Endothelial cell of umbilical vein (primary cell): ENCODE data around the gene SGPP1. TPM values are rescaled to one million over a fixed set of nuclear protein-coding genes. Genes with fewer than 3 reads are reported as not detected.
A peak's percentile ranks its signal among the peaks of the same experiment; 100 is the strongest.

ENCODE experiments used
- BruUV-seq: library from RNA; stranded (reverse); fragments of 400-500 nt; replicated peaks from 2 replicates; lab custom pipeline; 2021; lab: Mats Ljungman, UMichigan
- CTCF ChIA-PET: fragments of 300-600, 350-600 bp; sonication (Branson Sonifier 250); formaldehyde crosslinking; loops from one replicate; lab custom pipeline; 2021; ENCODE audit warnings: antibody characterized with exemption, inconsistent platforms; lab: Charles Lee
- POLR2A ChIA-PET: fragments of 300-600, 350-600 bp; sonication (Branson Sonifier 250); formaldehyde crosslinking; loops from one replicate; lab custom pipeline; 2021; ENCODE audit warnings: antibody characterized with exemption, inconsistent platforms; lab: Charles Lee
- DNase-seq: peaks from one replicate; pipeline ENCODE4 v3.0.0-alpha.2; 2011; ENCODE audit warnings: low read depth, low spot score
- FAIRE-seq: peaks from 2 replicates; lab custom pipeline; 2011; peaks lifted over from hg19 to GRCh38; lab: Jason Lieb, UNC
- H2AFZ ChIP-seq: 2 replicates; pipeline ENCODE4 v1.6.0; 2012; ENCODE audit warnings: low read depth, low read length, control low read depth, inconsistent platforms
- H3K27ac ChIP-seq: 2 replicates; pipeline ENCODE4 v1.5.1; 2011; ENCODE audit warnings: low read depth, mild to moderate bottlenecking, control low read depth, low read length, moderate library complexity; ENCODE audit not compliant: insufficient read depth
- H3K27me3 ChIP-seq, 2 experiments: 2 replicates each; pipeline versions ENCODE4 v1.6.0 to v1.6.1; 2011; ENCODE audit warnings: low read length in 2 of 2, mixed read lengths in 1 of 2; ENCODE audit not compliant: control insufficient read depth in 2 of 2, insufficient read depth in 2 of 2
- H3K36me3 ChIP-seq, 2 experiments: 2 replicates in 1 of 2; 3 replicates in 1 of 2; pipeline ENCODE4 v1.5.1; 2011; ENCODE audit warnings: low read length in 2 of 2, mild to moderate bottlenecking in 1 of 2, moderate library complexity in 1 of 2; ENCODE audit not compliant: control insufficient read depth in 2 of 2, insufficient read depth in 2 of 2; ENCODE audit errors: extremely low read depth in 1 of 2
- H3K4me1 ChIP-seq: 3 replicates; pipeline ENCODE4 v1.5.1; 2011; ENCODE audit warnings: mild to moderate bottlenecking, low read length; ENCODE audit not compliant: control insufficient read depth, insufficient read depth; ENCODE audit errors: extremely low read depth
- H3K4me2 ChIP-seq: 2 replicates; pipeline ENCODE4 v1.6.1; 2011; ENCODE audit warnings: low read length, control low read depth, mixed read lengths; ENCODE audit not compliant: insufficient read depth
- H3K4me3 ChIP-seq, 3 experiments: fragments of 200-600 bp in 1 of 3; sonication (generic), shearing (Covaris generic) in 1 of 3; replicated peaks in 1 of 3; 2 replicates each; pipeline ENCODE4 v1.5.1; 2011 to 2016; ENCODE audit warnings: control low read depth in 3 of 3, low read length in 3 of 3, mild to moderate bottlenecking in 2 of 3, inconsistent platforms in 1 of 3, low read depth in 1 of 3, moderate library complexity in 1 of 3; ENCODE audit not compliant: insufficient read depth in 1 of 3
- H3K79me2 ChIP-seq: 2 replicates; pipeline ENCODE4 v1.6.0; 2012; ENCODE audit warnings: low read length, inconsistent platforms; ENCODE audit not compliant: control insufficient read depth, insufficient read depth
- H3K9ac ChIP-seq: replicated peaks from 2 replicates; pipeline ENCODE3; 2011; ENCODE audit warnings: low read length, control low read depth; ENCODE audit not compliant: insufficient read depth; ENCODE audit errors: extremely low read depth
- H3K9me1 ChIP-seq: replicated peaks from 3 replicates; pipeline ENCODE4 v1.6.0; 2011; ENCODE audit warnings: mild to moderate bottlenecking, low read length; ENCODE audit not compliant: control insufficient read depth, insufficient read depth; ENCODE audit errors: extremely low read depth
- H3K9me3 ChIP-seq: replicated peaks from 2 replicates; pipeline ENCODE4 v1.5.1; 2012; ENCODE audit warnings: low read length, inconsistent platforms; ENCODE audit not compliant: control insufficient read depth, insufficient read depth
- H4K20me1 ChIP-seq: replicated peaks from 2 replicates; pipeline ENCODE3; 2011; ENCODE audit warnings: mild to moderate bottlenecking, low read length; ENCODE audit not compliant: control insufficient read depth, insufficient read depth; ENCODE audit errors: extremely low read depth
- EZH2 ChIP-seq: IDR thresholded peaks from 2 replicates; pipeline ENCODE4 v1.6.1; 2012; ENCODE audit warnings: borderline replicate concordance, low read depth, mild to moderate bottlenecking, moderate library complexity, low read length, inconsistent platforms; ENCODE audit not compliant: severe bottlenecking
- GATA2 ChIP-seq: IDR thresholded peaks from 2 replicates; pipeline ENCODE4 v1.7.0; 2011; ENCODE audit warnings: low read depth, mild to moderate bottlenecking, moderate library complexity, mixed read lengths, low read length; ENCODE audit not compliant: insufficient read length, insufficient read depth
- MYC ChIP-seq: IDR thresholded peaks from one replicate; pipeline ENCODE4 v1.6.1; 2011; ENCODE audit warnings: mild to moderate bottlenecking, low read depth, low read length
- POLR2A ChIP-seq: IDR thresholded peaks from 2 replicates; pipeline ENCODE4 v1.6.1; 2012; ENCODE audit warnings: low read depth, mild to moderate bottlenecking, control low read depth, low read length
- POLR2AphosphoS5 ChIP-seq: IDR thresholded peaks from 2 replicates; pipeline ENCODE4 v1.6.1; 2012; ENCODE audit warnings: low read depth, mild to moderate bottlenecking, control low read depth, low read length, moderate library complexity; ENCODE audit not compliant: insufficient read depth
- dilution Hi-C: fragments of 300-500 bp; cut with MboI; formaldehyde crosslinking; loops from one replicate; pipeline ENCODE4 v1.15.0; 2019; ENCODE audit warnings: low sequenced_read_pairs; ENCODE audit not compliant: extremely low pct_ligation_motif_present
- intact Hi-C: fragments of 100-400 bp; cut with micrococcal nuclease; formaldehyde crosslinking; loops from one replicate; pipeline ENCODE4 v1.10.0; 2022
- polyA plus RNA-seq, 4 experiments: library from polyadenylated mRNA; depleted of rRNA in 3 of 4; stranded (reverse) in 3 of 4; unstranded in 1 of 4; fragments of >200 nt; gene quantifications; 2 replicates each; pipeline versions ENCODE4 v1.2.1 to v1.2.3, GENCODE V29; 2011 to 2012; ENCODE audit warnings: missing spikeins in 1 of 4
- total RNA-seq: library from RNA; stranded (reverse); gene quantifications from 2 replicates; pipeline ENCODE4 v1.2.3, GENCODE V29; 2021

The SGPP1 gene
- total and polyA plus RNA-seq, 2 donors (not counting 3 experiments of a cell fraction or from before 2014, with no cell fraction given) = 6.2 to 7.9 TPM

- CTCF ChIA-PET = no interaction called here
- FAIRE-seq (no peak), DNase-seq (no peak)
- POLR2A ChIA-PET = no interaction called here
- Histone ChIP-seq H3K79me2 (no peaks in the 10 kb centered on the region), H3K9me3 (no peaks in the 10 kb centered on the region), H3K27me3 (no peaks in the 10 kb centered on the region), H3K9ac (no peak overlapping the region), H2AFZ (no peak overlapping the region), H3K4me2 (no peak overlapping the region), H3K4me1 (no peaks in the 10 kb centered on the region), H3K9me1 (no peaks in the 10 kb centered on the region), H3K4me3 (no peak overlapping the region), H4K20me1 (no peaks in the 10 kb centered on the region), H3K36me3 (no peaks in the 10 kb centered on the region), H3K27ac (no peak overlapping the region)
- intact Hi-C loops = no loop called here
- dilution Hi-C loops = no loop called here
- TF ChIP-seq GATA2 (no peak), POLR2AphosphoS5 (no peak), POLR2A (no peak)
- BruUV-seq = no TSS peak
Measured at GRCh38 chr14:63764103-63764502, 36.2 kb upstream of the SGPP1 start.

- H3K4me2 ChIP-seq = no peak overlapping the region
- no TSS peak for BruUV-seq
- no peak overlapping the region for H3K4me3 ChIP-seq
- no peaks in the 10 kb centered on the region for H3K27me3 ChIP-seq
- no peaks in the 10 kb centered on the region for H3K79me2 ChIP-seq
- H3K27ac ChIP-seq = no peak overlapping the region
- no peaks in the 10 kb centered on the region for H3K9me3 ChIP-seq
- intact Hi-C loops (no loop called here), dilution Hi-C loops (no loop called here)
- no peaks in the 10 kb centered on the region for H3K36me3 ChIP-seq
- no peaks in the 10 kb centered on the region for H3K4me1 ChIP-seq
- H3K9me1 ChIP-seq = no peaks in the 10 kb centered on the region
- TF ChIP-seq GATA2 = no peak
- TF ChIP-seq POLR2AphosphoS5 = no peak
- no peak for TF ChIP-seq POLR2A
- TF ChIP-seq EZH2 = no peak
- no peak for TF ChIP-seq MYC
- ChIA-PET CTCF (no interaction called here), POLR2A (no interaction called here)
- no peak overlapping the region for H2AFZ ChIP-seq
- H4K20me1 ChIP-seq = no peaks in the 10 kb centered on the region
- no peak overlapping the region for H3K9ac ChIP-seq
- FAIRE-seq (peak; percentile 44), DNase-seq (no peak)
Measured at GRCh38 chr14:63761351-63762117, 33.7 kb upstream of the SGPP1 start.
